Epithelial cell of esophagus (primary cell): ENCODE data around the gene SHB.

Source experiments
- DNase-seq: peaks from one replicate; pipeline ENCODE4 v3.0.0; 2010; ENCODE audit warnings: low read depth
- H3K4me3 ChIP-seq: 2 replicates; pipeline ENCODE4 v1.5.1; 2011; ENCODE audit warnings: mild to moderate bottlenecking, low read length, control low read depth
- CTCF ChIP-seq: IDR thresholded peaks from 2 replicates; pipeline ENCODE4 v1.5.1; 2011; ENCODE audit warnings: low read depth, mild to moderate bottlenecking, low read length, control low read depth, inconsistent platforms; ENCODE audit not compliant: insufficient read depth; ENCODE audit errors: missing control alignments

The SHB gene

GRCh38 chr9:37995348-37995737 lies 73.7 kb downstream of the SHB start:
- TF ChIP-seq CTCF = no peak
- no peak overlapping the region for H3K4me3 ChIP-seq
- no peak for DNase-seq

GRCh38 chr9:37994639-37995347 lies 74.2 kb downstream of the SHB start:
- peak; percentile 72 for DNase-seq
- no peak for TF ChIP-seq CTCF
- H3K4me3 ChIP-seq = no peak overlapping the region

GRCh38 chr9:37992924-37993349 lies 76.1 kb downstream of the SHB start:
- no peak for TF ChIP-seq CTCF
- no peak for DNase-seq
- H3K4me3 ChIP-seq = no peak overlapping the region

GRCh38 chr9:37990404-37991015 lies 78.5 kb downstream of the SHB start:
- no peak for TF ChIP-seq CTCF
- DNase-seq = no peak
- H3K4me3 ChIP-seq = no peak overlapping the region

GRCh38 chr9:37989701-37990100 lies 79.3 kb downstream of the SHB start:
- no peak for DNase-seq
- TF ChIP-seq CTCF = no peak
- H3K4me3 ChIP-seq = no peak overlapping the region

GRCh38 chr9:37988602-37989001 lies 80.4 kb downstream of the SHB start:
- no peak for TF ChIP-seq CTCF
- DNase-seq = no peak
- no peak overlapping the region for H3K4me3 ChIP-seq

- H3K4me3 ChIP-seq = no peak overlapping the region
- no peak for DNase-seq
- TF ChIP-seq CTCF = no peak
These were observed 81.0 kb downstream of the SHB start for GRCh38 chr9:37988041-37988440.
